SIG-M5 (cell line): ENCODE measurements around the gene PCDHB10.
"Not testable (repeated sequence)": the region's sequence is repeated elsewhere in the genome, so short reads cannot be mapped to it uniquely, and the experiment has no call there.

ENCODE experiments used
- DNase-seq: peaks from one replicate; lab custom pipeline; 2025; lab: John Stamatoyannopoulos, UW

The PCDHB10 gene

DNA sequence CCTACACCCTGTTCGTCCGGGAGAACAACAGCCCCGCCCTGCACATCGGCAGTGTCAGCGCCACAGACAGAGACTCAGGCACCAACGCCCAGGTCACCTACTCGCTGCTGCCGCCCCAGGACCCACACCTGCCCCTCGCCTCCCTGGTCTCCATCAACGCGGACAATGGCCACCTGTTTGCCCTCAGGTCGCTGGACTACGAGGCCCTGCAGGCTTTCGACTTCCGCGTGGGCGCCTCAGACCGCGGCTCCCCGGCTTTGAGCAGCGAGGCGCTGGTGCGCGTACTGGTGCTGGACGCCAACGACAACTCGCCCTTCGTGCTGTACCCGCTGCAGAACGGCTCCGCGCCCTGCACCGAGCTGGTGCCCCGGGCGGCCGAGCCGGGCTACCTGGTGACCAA lies 3.5 kb upstream of the PCDHB10 start:
- DNase-seq = not testable (repeated sequence)

DNA sequence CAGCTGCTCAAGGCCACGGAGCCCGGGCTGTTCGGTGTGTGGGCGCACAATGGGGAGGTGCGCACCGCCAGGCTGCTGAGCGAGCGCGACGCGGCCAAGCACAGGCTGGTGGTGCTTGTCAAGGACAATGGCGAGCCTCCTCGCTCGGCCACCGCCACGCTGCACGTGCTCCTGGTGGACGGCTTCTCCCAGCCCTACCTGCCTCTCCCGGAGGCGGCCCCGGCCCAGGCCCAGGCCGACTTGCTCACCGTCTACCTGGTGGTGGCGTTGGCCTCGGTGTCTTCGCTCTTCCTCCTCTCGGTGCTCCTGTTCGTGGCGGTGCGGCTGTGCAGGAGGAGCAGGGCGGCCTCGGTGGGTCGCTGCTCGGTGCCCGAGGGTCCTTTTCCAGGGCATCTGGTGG lies 3.0 kb upstream of the PCDHB10 start:
- not testable (repeated sequence) for DNase-seq

DNA sequence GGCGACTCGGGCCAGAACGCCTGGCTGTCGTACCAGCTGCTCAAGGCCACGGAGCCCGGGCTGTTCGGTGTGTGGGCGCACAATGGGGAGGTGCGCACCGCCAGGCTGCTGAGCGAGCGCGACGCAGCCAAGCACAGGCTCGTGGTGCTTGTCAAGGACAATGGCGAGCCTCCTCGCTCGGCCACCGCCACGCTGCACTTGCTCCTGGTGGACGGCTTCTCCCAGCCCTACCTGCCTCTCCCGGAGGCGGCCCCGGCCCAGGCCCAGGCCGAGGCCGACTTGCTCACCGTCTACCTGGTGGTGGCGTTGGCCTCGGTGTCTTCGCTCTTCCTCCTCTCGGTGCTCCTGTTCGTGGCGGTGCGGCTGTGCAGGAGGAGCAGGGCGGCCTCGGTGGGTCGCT lies 2.2 kb downstream of the PCDHB10 start:
- not testable (repeated sequence) for DNase-seq

DNA sequence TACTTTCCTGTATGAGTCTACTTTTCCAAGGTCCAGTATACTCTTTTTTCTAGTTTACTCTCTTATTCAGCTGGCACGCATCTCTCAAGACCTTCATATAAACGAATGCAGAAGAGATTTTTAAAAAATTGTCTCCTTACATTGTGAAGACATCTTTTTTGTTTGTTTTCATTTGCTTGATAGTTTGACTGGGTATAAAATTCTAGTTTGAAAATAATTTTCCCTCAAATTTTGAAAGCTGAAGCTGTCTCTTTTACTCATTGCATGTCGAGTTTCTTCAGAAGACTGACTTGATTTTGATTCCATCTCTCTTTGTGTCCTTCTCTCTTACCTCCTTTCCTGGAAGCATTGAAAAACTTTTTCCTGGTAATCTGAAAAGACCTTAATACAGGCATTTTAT lies 4.2 kb downstream of the PCDHB10 start:
- DNase-seq = no peak

DNA sequence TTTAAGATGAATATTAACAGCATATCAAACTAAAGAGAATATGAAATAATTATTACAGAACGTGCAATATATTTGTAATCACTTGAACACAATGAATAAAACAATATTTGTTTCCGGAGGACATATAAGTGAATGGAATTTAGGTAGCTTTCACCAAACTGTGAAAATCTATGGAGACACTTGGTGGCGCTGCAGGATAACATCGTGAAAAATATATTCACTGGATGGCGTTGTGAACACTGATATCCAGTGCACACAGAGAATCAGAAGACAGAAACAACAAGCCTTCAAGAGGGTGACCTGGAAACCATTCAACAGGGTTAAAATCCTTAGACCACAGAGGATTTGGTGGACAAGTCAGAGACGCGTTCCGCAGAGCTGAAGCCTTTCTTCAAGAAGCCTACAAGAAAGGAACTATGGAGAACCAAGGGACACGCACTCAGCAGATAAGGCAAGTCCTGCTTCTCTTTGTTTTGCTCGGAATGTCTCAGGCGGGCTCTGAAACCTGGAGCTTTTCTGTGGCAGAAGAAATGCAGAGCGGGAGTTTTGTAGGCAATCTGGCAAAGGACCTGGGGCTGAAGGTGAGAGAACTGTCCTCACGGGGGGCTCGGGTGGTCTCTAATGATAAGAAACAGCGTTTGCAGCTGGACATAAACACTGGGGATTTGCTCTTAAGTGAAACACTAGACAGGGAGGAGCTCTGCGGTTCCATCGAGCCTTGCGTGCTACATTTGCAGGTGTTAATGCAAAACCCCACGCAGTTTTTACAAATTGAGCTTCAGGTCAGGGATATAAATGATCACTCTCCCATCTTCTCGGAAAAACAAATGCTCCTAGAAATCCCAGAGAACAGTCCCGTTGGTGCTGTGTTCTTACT lies 7.4 kb downstream of the PCDHB10 start, which contains the start of gene PCDHB11:
TSS of gene PCDHB11 (plus strand) at position 269 of the 877 bp plus-strand sequence. CDS start at position 417, 148 bp downstream.
- DNase-seq = no peak

DNA sequence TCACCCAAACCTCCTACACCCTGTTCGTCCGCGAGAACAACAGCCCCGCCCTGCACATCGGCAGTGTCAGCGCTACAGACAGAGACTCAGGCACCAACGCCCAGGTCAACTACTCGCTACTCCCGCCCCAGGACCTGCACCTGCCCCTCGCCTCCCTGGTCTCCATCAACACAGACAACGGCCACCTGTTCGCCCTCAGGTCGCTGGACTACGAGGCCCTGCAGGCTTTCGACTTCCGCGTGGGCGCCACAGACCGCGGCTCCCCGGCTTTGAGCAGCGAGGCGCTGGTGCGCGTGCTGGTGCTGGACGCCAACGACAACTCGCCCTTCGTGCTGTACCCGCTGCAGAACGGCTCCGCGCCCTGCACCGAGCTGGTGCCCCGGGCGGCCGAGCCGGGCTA lies 9.0 kb downstream of the PCDHB10 start:
- not testable (repeated sequence) for DNase-seq

DNA sequence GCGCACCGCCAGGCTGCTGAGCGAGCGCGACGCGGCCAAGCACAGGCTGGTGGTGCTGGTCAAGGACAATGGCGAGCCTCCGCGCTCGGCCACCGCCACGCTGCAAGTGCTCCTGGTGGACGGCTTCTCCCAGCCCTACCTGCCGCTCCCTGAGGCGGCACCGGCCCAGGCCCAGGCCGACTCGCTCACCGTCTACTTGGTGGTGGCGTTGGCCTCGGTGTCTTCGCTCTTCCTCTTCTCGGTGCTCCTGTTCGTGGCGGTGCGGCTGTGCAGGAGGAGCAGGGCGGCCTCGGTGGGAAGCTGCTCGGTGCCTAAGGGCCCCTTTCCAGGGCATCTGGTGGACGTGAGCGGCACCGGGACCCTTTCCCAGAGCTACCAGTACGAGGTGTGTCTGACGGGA lies 9.5 kb downstream of the PCDHB10 start:
- DNase-seq = not testable (repeated sequence)

DNA sequence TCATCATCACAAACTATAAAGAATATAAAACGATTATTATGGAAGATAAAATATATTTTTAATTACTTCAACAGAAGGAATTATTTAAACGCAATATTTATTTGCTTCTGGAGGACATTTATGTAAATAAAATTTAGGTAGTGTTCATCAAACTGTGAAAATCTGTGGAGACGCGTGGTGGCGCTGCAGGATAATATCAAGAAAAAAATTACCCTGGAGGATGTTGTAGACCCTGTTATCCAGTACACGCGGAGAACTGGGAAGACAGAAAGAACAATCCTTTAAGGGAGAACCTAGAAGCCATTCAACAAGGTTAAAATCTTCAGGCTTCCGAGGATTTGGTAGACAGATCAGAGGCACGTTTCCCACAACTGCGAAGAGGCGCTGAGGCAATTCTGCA lies 16.3 kb downstream of the PCDHB10 start, which contains the start of gene PCDHB12:
TSS of gene PCDHB12 (plus strand) at position 242 of the 400 bp plus-strand sequence. CDS start 189 bp downstream, outside the sequence.
- DNase-seq = no peak

DNA sequence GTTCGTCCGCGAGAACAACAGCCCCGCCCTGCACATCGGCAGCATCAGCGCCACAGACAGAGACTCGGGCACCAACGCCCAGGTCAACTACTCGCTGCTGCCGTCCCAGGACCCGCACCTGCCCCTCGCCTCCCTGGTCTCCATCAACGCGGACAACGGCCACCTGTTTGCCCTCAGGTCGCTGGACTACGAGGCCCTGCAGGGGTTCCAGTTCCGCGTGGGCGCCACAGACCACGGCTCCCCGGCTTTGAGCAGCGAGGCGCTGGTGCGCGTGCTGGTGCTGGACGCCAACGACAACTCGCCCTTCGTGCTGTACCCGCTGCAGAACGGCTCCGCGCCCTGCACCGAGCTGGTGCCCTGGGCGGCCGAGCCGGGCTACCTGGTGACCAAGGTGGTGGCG lies 18.1 kb downstream of the PCDHB10 start:
- DNase-seq = not testable (repeated sequence)

DNA sequence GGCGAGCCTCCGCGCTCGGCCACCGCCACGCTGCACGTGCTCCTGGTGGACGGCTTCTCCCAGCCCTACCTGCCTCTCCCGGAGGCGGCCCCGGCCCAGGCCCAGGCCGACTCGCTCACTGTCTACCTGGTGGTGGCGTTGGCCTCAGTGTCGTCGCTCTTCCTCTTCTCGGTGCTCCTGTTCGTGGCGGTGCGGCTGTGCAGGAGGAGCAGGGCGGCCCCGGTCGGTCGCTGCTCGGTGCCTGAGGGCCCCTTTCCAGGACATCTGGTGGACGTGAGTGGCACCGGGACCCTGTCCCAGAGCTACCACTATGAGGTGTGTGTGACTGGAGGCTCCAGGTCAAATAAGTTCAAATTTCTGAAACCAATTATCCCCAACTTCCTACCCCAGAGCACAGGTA lies 18.7 kb downstream of the PCDHB10 start:
- not testable (repeated sequence) for DNase-seq

DNA sequence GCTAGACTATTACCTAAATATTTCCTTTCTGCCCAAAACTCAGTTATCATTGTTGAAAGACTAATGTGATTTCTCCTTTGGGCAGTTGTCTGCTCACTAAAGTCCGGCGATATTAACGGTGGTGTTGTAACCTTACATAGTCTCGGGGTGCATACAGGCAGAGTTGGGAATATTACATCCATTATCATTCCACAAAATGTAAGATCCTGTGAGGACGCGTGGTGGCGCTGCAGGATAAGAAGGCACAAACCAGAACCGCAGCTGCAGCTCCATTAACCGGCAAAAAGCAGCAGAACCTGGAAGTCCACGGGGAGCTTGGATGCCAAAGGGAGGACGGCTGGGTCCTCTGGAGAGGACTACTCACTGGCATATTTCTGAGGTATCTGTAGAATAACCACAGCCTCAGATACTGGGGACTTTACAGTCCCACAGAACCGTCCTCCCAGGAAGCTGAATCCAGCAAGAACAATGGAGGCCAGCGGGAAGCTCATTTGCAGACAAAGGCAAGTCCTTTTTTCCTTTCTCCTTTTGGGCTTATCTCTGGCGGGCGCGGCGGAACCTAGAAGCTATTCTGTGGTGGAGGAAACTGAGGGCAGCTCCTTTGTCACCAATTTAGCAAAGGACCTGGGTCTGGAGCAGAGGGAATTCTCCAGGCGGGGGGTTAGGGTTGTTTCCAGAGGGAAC lies 21.6 kb downstream of the PCDHB10 start, which contains the start of gene PCDHB13:
TSS of gene PCDHB13 (plus strand) at position 264 of the 684 bp plus-strand sequence. CDS start at position 469, 205 bp downstream.
- not testable (repeated sequence) for DNase-seq

DNA sequence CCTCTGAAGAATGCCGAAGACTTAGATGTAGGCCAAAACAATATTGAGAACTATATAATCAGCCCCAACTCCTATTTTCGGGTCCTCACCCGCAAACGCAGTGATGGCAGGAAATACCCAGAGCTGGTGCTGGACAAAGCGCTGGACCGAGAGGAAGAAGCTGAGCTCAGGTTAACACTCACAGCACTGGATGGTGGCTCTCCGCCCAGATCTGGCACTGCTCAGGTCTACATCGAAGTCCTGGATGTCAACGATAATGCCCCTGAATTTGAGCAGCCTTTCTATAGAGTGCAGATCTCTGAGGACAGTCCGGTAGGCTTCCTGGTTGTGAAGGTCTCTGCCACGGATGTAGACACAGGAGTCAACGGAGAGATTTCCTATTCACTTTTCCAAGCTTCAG lies 22.4 kb downstream of the PCDHB10 start:
- DNase-seq = not testable (repeated sequence)

DNA sequence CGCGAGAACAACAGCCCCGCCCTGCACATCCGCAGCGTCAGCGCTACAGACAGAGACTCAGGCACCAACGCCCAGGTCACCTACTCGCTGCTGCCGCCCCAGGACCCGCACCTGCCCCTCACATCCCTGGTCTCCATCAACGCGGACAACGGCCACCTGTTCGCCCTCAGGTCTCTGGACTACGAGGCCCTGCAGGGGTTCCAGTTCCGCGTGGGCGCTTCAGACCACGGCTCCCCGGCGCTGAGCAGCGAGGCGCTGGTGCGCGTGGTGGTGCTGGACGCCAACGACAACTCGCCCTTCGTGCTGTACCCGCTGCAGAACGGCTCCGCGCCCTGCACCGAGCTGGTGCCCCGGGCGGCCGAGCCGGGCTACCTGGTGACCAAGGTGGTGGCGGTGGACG lies 23.4 kb downstream of the PCDHB10 start:
- not testable (repeated sequence) for DNase-seq

DNA sequence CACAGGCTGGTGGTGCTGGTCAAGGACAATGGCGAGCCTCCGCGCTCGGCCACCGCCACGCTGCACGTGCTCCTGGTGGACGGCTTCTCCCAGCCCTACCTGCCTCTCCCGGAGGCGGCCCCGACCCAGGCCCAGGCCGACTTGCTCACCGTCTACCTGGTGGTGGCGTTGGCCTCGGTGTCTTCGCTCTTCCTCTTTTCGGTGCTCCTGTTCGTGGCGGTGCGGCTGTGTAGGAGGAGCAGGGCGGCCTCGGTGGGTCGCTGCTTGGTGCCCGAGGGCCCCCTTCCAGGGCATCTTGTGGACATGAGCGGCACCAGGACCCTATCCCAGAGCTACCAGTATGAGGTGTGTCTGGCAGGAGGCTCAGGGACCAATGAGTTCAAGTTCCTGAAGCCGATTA lies 23.9 kb downstream of the PCDHB10 start:
- not testable (repeated sequence) for DNase-seq

DNA sequence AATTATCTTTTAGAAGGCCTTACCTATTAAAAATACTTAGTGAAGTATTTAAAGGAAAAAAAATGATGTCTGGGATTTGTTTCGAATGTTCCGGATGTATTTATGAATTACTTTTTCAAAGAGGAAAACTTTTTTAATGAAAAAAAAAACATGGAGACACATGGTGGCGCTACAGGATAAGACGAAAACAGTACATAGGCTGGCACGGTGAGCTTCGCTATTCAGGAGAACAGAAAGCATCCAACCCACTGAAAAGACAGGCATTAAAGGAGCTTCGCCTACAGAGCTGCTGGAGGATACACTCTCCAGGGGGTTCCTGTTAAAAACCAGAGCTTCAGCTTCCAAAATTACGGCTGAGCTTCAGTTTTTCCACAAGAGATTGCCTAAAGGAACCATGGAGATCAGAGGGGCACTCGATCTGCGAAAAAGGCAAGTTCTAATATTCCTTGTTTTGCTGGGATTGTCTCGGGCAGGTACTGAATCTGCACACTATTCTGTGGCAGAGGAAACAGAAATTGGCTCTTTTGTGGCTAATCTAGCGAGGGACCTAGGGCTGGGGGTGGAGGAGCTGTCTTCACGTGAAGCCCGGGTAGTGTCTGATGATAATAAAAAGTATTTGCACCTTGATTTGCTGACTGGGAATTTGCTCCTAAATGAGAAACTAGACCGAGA lies 31.1 kb downstream of the PCDHB10 start, which contains the start of gene PCDHB14:
TSS of gene PCDHB14 (plus strand) at position 232 of the 672 bp plus-strand sequence. CDS start at position 395, 163 bp downstream.
- no peak for DNase-seq

DNA sequence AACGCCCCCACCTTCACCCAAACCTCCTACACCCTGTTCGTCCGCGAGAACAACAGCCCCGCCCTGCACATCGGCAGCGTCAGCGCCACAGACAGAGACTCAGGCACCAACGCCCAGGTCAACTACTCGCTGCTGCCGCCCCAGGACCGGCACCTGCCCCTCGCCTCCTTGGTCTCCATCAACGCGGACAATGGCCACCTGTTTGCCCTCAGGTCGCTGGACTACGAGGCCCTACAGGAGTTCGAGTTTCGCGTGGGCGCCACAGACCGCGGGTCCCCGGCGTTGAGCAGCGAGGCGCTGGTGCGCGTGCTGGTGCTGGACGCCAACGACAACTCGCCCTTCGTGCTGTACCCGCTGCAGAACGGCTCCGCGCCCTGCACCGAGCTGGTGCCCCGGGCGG lies 32.7 kb downstream of the PCDHB10 start:
- DNase-seq = not testable (repeated sequence)

DNA sequence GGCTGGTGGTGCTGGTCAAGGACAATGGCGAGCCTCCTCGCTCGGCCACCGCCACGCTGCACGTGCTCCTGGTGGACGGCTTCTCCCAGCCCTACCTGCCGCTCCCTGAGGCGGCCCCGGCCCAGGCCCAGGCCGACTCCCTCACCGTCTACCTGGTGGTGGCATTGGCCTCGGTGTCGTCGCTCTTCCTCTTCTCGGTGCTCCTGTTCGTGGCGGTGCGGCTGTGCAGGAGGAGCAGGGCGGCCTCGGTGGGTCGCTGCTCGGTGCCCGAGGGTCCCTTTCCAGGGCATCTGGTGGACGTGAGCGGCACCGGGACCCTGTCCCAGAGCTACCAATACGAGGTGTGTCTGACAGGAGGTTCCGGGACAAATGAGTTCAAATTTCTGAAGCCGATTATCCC lies 33.3 kb downstream of the PCDHB10 start:
- not testable (repeated sequence) for DNase-seq

DNA sequence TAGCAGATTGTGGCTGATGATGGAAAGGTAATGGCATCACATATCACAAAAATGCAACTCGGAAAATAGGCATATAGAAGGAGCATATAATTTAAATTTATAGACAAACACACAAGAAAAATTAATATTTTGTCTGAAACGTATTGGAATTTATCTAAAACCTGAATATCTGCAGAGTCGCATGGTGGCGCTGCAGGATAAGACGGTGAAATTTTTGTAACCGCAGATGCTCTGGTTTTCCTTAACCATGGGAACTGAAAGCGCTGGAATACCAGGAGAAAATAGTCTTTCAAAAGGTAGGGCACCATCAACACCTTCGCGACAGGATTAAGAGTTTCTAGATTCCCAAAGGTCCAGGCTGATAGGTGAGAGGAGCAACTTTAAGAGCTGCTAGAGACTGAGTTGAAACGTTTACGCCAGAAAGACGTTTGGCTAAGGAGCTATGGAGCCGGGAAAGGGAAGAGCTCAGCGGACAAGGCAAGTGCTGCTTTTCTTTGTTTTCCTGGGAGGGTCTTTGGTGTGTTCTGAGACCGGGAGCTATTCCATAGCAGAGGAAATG lies 42.0 kb downstream of the PCDHB10 start:
- no peak for DNase-seq

DNA sequence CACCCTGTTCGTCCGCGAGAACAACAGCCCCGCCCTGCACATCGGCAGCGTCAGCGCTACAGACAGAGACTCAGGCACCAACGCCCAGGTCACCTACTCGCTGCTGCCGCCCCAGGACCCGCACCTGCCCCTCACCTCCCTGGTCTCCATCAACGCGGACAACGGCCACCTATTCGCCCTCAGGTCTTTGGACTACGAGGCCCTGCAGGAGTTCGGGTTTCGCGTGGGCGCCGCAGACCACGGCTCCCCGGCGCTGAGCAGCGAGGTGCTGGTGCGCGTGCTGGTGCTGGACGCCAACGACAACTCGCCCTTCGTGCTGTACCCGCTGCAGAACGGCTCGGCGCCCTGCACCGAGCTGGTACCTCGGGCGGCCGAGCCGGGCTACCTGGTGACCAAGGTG lies 43.8 kb downstream of the PCDHB10 start:
- not testable (repeated sequence) for DNase-seq

DNA sequence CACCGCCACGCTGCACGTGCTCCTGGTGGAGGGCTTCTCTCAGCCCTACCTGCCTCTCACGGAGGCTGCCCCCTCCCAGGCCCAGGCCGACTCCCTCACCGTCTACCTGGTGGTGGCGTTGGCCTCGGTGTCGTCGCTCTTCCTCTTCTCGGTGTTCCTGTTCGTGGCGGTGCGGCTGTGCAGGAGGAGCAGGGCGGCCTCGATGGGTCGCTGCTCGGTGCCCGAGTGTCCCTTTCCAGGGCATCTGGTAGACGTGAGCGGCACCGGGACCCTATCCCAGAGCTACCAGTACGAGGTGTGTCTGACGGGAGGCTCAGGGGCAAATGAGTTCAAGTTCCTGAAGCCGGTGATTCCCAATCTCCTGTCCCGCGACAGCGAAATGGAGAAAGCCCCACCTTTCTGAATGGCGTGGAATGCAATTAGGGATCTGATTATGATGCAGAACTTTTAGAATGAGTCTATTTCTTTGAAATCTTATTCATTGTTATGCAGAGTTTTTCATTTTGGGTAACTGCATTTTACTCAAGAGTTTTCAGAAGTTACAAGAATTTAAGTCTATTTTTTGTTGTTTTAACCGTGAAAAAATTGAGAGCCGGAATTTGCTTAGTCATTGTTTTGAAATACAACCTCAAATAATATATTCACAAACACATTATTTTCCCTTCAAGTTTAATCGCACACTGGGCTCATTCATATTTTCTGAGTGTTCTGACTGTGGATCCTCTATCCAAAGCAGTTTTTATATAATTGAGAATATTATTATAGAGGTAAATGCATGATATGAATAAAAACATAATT lies 44.6 kb downstream of the PCDHB10 start:
- no peak for DNase-seq

DNA sequence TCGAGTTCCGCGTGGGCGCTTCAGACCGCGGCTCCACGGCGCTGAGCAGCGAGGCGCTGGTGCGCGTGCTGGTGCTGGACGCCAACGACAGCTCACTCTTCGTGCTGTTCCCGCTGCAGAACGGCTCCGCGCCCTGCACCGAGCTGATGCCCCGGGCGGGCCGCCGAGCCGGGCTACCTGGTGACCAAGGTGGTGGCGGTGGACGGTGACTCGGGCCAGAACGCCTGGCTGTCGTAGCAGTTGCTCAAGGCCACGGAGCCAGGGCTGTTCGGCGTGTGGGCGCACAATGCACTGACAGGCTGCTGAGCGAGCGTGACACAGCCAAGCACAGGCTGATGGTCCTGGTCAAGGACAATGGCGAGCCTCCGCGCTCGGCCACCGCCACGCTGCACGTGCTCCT lies 49.3 kb downstream of the PCDHB10 start:
- no peak for DNase-seq
